ENCODE measurements around the gene G2E3.

Gene G2E3

DNA sequence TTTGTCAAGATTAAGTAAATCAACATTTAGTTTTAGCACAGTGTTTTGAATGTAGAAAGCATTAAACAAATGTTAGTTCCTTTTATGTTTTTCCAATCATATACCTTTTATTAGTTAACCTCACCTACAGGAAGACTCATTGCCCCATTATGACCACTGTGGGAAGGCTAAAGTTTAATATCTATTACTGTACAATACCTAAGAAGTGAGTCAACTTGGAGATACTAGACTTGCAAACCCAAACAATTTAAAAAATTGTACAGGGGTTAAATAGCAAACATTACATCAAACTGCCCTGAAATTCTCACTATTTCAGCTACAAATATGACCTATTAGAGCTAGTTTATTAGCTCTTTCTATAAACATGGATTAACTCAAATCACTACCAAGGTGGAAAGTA, 8.6 kb upstream of the G2E3 start (continued):
- TF ChIP-seq, protein P1, sequence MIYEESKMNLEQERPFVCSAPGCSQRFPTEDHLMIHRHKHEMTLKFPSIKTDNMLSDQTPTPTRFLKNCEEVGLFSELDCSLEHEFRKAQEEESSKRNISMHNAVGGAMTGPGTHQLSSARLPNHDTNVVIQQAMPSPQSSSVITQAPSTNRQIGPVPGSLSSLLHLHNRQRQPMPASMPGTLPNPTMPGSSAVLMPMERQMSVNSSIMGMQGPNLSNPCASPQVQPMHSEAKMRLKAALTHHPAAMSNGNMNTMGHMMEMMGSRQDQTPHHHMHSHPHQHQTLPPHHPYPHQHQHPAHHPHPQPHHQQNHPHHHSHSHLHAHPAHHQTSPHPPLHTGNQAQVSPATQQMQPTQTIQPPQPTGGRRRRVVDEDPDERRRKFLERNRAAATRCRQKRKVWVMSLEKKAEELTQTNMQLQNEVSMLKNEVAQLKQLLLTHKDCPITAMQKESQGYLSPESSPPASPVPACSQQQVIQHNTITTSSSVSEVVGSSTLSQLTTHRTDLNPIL (CRISPR knock-in tag; IDR thresholded peaks at IDR 0.05; ENCODE audit: low read depth) = no peak

DNA sequence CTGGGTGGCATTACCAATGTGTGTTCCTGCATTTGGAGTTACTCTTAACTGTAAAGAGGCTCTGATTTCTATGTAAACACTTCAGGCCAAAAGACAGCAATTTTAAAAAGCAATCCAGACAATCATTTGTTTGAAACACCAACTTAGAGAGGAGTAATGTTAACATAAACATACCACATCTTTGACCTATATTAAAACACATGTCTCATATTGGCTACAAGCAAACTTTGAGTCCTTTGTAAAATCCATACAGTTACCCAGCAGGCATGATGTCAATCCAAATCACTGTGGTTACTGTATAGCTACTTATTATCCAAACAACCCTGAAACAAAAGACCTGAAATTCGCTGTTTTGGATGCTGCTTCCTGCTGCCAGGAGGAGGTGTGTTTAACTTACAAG, 7.5 kb upstream of the G2E3 start:
- ATAC-seq = no peak
- no peak for TF ChIP-seq ZFP3 (CRISPR knock-in tag; IDR thresholded peaks at IDR 0.05)
- TF ChIP-seq ZFP30 (CRISPR knock-in tag; IDR thresholded peaks at IDR 0.05) = no peak
- no peak for TF ChIP-seq GLIS3 (CRISPR knock-in tag; IDR thresholded peaks at IDR 0.05)
- TF ChIP-seq ZNF70 (CRISPR knock-in tag; IDR thresholded peaks at IDR 0.05) = no peak
- no peak for TF ChIP-seq ISL1 (CRISPR knock-in tag; IDR thresholded peaks at IDR 0.05)
- no peak for TF ChIP-seq SNAI2 (CRISPR knock-in tag; IDR thresholded peaks at IDR 0.05)
- TF ChIP-seq PPARA (CRISPR knock-in tag; IDR thresholded peaks at IDR 0.05; ENCODE audit: borderline replicate concordance) = no peak
- TF ChIP-seq ZC3H10 (CRISPR knock-in tag; IDR thresholded peaks at IDR 0.05) = no peak
- TF ChIP-seq, protein P2, sequence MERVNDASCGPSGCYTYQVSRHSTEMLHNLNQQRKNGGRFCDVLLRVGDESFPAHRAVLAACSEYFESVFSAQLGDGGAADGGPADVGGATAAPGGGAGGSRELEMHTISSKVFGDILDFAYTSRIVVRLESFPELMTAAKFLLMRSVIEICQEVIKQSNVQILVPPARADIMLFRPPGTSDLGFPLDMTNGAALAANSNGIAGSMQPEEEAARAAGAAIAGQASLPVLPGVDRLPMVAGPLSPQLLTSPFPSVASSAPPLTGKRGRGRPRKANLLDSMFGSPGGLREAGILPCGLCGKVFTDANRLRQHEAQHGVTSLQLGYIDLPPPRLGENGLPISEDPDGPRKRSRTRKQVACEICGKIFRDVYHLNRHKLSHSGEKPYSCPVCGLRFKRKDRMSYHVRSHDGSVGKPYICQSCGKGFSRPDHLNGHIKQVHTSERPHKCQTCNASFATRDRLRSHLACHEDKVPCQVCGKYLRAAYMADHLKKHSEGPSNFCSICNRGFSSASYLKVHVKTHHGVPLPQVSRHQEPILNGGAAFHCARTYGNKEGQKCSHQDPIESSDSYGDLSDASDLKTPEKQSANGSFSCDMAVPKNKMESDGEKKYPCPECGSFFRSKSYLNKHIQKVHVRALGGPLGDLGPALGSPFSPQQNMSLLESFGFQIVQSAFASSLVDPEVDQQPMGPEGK (CRISPR knock-in tag; IDR thresholded peaks at IDR 0.05; ENCODE audit: borderline replicate concordance) = no peak
- TF ChIP-seq ZNF8 (CRISPR knock-in tag; IDR thresholded peaks at IDR 0.05) = no peak
- no peak for TF ChIP-seq RARB (CRISPR knock-in tag; IDR thresholded peaks at IDR 0.05)
- TF ChIP-seq TCF4 (CRISPR knock-in tag; IDR thresholded peaks at IDR 0.05; ENCODE audit: borderline replicate concordance) = no peak
- TF ChIP-seq ESRRG (CRISPR knock-in tag; IDR thresholded peaks at IDR 0.05) = no peak

DNA sequence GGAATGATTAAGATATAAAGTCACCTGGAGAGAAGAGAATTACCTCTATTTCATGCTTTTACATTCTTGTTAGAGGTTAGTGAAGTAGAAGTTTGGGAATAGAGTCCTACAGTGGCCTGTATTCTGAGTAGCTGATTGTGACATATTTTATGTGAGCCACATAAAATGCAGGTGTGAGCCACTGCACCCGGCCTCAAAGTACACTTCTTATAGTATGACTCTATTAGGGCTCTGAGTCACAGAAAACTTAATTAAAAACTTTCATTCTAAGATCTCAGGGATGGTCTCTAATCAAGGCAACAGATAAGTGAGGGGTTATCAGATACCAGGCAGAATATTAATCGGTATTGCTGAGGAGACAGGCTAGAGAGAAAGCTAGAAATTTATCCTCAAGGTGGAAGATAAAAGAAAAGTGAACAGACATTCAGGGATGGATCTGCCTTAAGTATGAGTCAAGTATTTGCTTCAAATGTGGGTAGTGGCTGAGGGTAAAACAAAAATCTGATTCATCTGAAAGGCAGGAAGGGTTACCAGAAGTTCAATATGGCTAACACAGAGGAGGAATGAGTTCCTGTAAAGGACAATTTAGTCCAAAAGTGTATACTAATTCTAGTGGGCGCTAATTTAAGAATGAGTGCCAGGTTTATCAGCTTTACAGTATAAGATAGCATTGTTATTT, 5.5 kb upstream of the G2E3 start:
- ATAC-seq = peak; percentile 84
- TF ChIP-seq, protein P2 (CRISPR knock-in tag; IDR thresholded peaks at IDR 0.05; ENCODE audit: borderline replicate concordance) = no peak
- TF ChIP-seq ZNF8 (CRISPR knock-in tag; IDR thresholded peaks at IDR 0.05) (no peak), ISL1 (CRISPR knock-in tag; IDR thresholded peaks at IDR 0.05) (peak; percentile 29; the same call in 1 of the 2 replicates), OSR1 (CRISPR knock-in tag; IDR thresholded peaks at IDR 0.05) (no peak), CSDC2 (CRISPR knock-in tag; IDR thresholded peaks at IDR 0.05) (no peak), TCF4 (CRISPR knock-in tag; IDR thresholded peaks at IDR 0.05; ENCODE audit: borderline replicate concordance) (no peak), ESRRG (CRISPR knock-in tag; IDR thresholded peaks at IDR 0.05) (no peak), SNAI2 (CRISPR knock-in tag; IDR thresholded peaks at IDR 0.05) (no peak)

DNA sequence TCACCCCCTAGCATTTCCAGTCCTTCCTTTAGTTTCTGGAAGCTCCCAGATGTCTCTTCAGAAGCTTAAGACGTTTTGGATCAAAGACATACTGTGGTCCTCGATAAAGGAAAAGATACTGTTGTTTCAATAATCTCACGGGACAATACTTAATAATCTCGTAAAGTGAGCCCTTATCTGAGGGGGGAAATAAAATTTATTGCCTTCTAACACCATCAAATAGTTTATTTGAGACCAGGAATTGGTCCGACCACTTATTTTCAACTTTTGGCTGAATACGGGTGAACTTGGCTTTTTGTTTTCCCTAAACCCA, 640 bp upstream of the G2E3 start:
- no peak for ATAC-seq
- TF ChIP-seq ESRRG (CRISPR knock-in tag; IDR thresholded peaks at IDR 0.05) = no peak
- TF ChIP-seq ARNTL (CRISPR knock-in tag; IDR thresholded peaks at IDR 0.05; ENCODE audit: borderline replicate concordance, low read depth) = no peak
- no peak for TF ChIP-seq ZNF70 (CRISPR knock-in tag; IDR thresholded peaks at IDR 0.05)
- TF ChIP-seq, protein P2 (CRISPR knock-in tag; IDR thresholded peaks at IDR 0.05; ENCODE audit: borderline replicate concordance) = no peak
- TF ChIP-seq, protein P3, sequence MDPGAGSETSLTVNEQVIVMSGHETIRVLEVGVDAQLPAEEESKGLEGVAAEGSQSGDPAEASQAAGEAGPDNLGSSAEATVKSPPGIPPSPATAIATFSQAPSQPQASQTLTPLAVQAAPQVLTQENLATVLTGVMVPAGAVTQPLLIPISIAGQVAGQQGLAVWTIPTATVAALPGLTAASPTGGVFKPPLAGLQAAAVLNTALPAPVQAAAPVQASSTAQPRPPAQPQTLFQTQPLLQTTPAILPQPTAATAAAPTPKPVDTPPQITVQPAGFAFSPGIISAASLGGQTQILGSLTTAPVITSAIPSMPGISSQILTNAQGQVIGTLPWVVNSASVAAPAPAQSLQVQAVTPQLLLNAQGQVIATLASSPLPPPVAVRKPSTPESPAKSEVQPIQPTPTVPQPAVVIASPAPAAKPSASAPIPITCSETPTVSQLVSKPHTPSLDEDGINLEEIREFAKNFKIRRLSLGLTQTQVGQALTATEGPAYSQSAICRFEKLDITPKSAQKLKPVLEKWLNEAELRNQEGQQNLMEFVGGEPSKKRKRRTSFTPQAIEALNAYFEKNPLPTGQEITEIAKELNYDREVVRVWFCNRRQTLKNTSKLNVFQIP (CRISPR knock-in tag; IDR thresholded peaks at IDR 0.05; ENCODE audit: borderline replicate concordance, low read depth) = no peak
- TF ChIP-seq TCF4 (CRISPR knock-in tag; IDR thresholded peaks at IDR 0.05; ENCODE audit: borderline replicate concordance) = no peak
- no peak for TF ChIP-seq ZNF565 (CRISPR knock-in tag; conservative IDR thresholded peaks at IDR 0.05; ENCODE audit: low read depth)
- TF ChIP-seq CSDC2 (CRISPR knock-in tag; IDR thresholded peaks at IDR 0.05) = no peak
- no peak for TF ChIP-seq SNAI2 (CRISPR knock-in tag; IDR thresholded peaks at IDR 0.05)
- TF ChIP-seq BACH2 (CRISPR knock-in tag; IDR thresholded peaks at IDR 0.05; ENCODE audit: borderline replicate concordance) = no peak
- TF ChIP-seq, protein P4, sequence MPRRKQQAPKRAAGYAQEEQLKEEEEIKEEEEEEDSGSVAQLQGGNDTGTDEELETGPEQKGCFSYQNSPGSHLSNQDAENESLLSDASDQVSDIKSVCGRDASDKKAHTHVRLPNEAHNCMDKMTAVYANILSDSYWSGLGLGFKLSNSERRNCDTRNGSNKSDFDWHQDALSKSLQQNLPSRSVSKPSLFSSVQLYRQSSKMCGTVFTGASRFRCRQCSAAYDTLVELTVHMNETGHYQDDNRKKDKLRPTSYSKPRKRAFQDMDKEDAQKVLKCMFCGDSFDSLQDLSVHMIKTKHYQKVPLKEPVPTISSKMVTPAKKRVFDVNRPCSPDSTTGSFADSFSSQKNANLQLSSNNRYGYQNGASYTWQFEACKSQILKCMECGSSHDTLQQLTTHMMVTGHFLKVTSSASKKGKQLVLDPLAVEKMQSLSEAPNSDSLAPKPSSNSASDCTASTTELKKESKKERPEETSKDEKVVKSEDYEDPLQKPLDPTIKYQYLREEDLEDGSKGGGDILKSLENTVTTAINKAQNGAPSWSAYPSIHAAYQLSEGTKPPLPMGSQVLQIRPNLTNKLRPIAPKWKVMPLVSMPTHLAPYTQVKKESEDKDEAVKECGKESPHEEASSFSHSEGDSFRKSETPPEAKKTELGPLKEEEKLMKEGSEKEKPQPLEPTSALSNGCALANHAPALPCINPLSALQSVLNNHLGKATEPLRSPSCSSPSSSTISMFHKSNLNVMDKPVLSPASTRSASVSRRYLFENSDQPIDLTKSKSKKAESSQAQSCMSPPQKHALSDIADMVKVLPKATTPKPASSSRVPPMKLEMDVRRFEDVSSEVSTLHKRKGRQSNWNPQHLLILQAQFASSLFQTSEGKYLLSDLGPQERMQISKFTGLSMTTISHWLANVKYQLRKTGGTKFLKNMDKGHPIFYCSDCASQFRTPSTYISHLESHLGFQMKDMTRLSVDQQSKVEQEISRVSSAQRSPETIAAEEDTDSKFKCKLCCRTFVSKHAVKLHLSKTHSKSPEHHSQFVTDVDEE (CRISPR knock-in tag; IDR thresholded peaks at IDR 0.05) = no peak
- no peak for TF ChIP-seq ZC3H10 (CRISPR knock-in tag; IDR thresholded peaks at IDR 0.05)
- TF ChIP-seq PPARA (CRISPR knock-in tag; IDR thresholded peaks at IDR 0.05; ENCODE audit: borderline replicate concordance) = no peak
- no peak for TF ChIP-seq ZNF8 (CRISPR knock-in tag; IDR thresholded peaks at IDR 0.05)
- no peak for TF ChIP-seq ZFP30 (CRISPR knock-in tag; IDR thresholded peaks at IDR 0.05)
- no peak for TF ChIP-seq ISL1 (CRISPR knock-in tag; IDR thresholded peaks at IDR 0.05)
